IPS-18a (cell line): ENCODE measurements around the gene TUBGCP6.
A peak's percentile ranks its signal among the peaks of the same experiment; 100 is the strongest.

ENCODE experiments used
- H3K27ac ChIP-seq: one replicate; pipeline ENCODE4 v1.5.1; 2013; ENCODE audit warnings: low read length
- H3K27me3 ChIP-seq: one replicate; pipeline ENCODE4 v1.6.1; 2013; ENCODE audit warnings: mild to moderate bottlenecking, low read length; ENCODE audit not compliant: control insufficient read depth, insufficient read depth
- H3K36me3 ChIP-seq: one replicate; pipeline ENCODE4 v1.6.1; 2013; ENCODE audit warnings: low read depth, low read length; ENCODE audit not compliant: control insufficient read depth
- H3K4me1 ChIP-seq: one replicate; pipeline ENCODE4 v1.6.1; 2013; ENCODE audit warnings: low read depth, low read length; ENCODE audit not compliant: control insufficient read depth
- H3K4me3 ChIP-seq: one replicate; pipeline ENCODE4 v1.5.1; 2013; ENCODE audit warnings: low read length
- H3K9ac ChIP-seq: one replicate; pipeline ENCODE4 v1.6.1; 2013; ENCODE audit warnings: mild to moderate bottlenecking, low read length, moderate library complexity
- H3K9me3 ChIP-seq: one replicate; pipeline ENCODE4 v1.6.1; 2013; ENCODE audit warnings: low read depth, low read length; ENCODE audit not compliant: control insufficient read depth

The TUBGCP6 gene

GRCh38 chr22:50251477-50252081, 6.8 kb upstream of the TUBGCP6 start:
- H3K36me3 ChIP-seq = no peaks in the 10 kb centered on the region
- H3K4me1 ChIP-seq = peaks cover 4% of the 10 kb centered on the region
- H3K4me3 ChIP-seq = peak overlapping the region; percentile 82
- H3K9me3 ChIP-seq = no peaks in the 10 kb centered on the region
- H3K27ac ChIP-seq = no peak overlapping the region
- H3K27me3 ChIP-seq = no peaks in the 10 kb centered on the region
- H3K9ac ChIP-seq = peak overlapping the region; percentile 12

- peak within 1 kb of the TSS; percentile 59 for H3K9ac ChIP-seq
- H3K27ac ChIP-seq = no peak within 1 kb of the TSS
- H3K4me3 ChIP-seq = peak within 1 kb of the TSS; percentile 82
- H3K27me3 ChIP-seq = no peaks in the 10 kb centered on the region
- no peaks in the 10 kb centered on the region for H3K9me3 ChIP-seq
- H3K36me3 ChIP-seq = peaks cover 5% of the 10 kb centered on the region
- H3K4me1 ChIP-seq = peaks cover 4% of the 10 kb centered on the region
Observed at GRCh38 chr22:50250555-50251476, 6.0 kb upstream of the TUBGCP6 start, which contains the start of gene HDAC10. TSS of gene HDAC10 (minus strand) at chr22:50251265. CDS start at chr22:50251032, 233 bp downstream.

- H3K4me1 ChIP-seq = peaks cover 4% of the 10 kb centered on the region
- no peak overlapping the region for H3K27ac ChIP-seq
- H3K36me3 ChIP-seq = peaks cover 5% of the 10 kb centered on the region
- H3K27me3 ChIP-seq = no peaks in the 10 kb centered on the region
- H3K9me3 ChIP-seq = no peaks in the 10 kb centered on the region
- H3K9ac ChIP-seq = no peak overlapping the region
- peak overlapping the region; percentile 82 for H3K4me3 ChIP-seq
Observed at GRCh38 chr22:50250249-50250554, 5.4 kb upstream of the TUBGCP6 start.

- Histone ChIP-seq H3K4me3 (no peak overlapping the region), H3K9ac (no peak overlapping the region), H3K27ac (no peak overlapping the region)
Observed at GRCh38 chr22:50249341-50250248, 4.8 kb upstream of the TUBGCP6 start.

GRCh38 chr22:50248196-50249081, 3.6 kb upstream of the TUBGCP6 start:
- Histone ChIP-seq H3K9me3 (no peaks in the 10 kb centered on the region), H3K4me3 (no peak overlapping the region), H3K4me1 (peaks cover 6% of the 10 kb centered on the region), H3K9ac (no peak overlapping the region), H3K36me3 (peaks cover 5% of the 10 kb centered on the region), H3K27me3 (no peaks in the 10 kb centered on the region), H3K27ac (peak overlapping the region; percentile 51)

More at GRCh38 chr22:50249341-50250248, 4.8 kb upstream of the TUBGCP6 start:
- Histone ChIP-seq H3K27me3 (no peaks in the 10 kb centered on the region), H3K4me1 (peaks cover 4% of the 10 kb centered on the region), H3K36me3 (peaks cover 5% of the 10 kb centered on the region), H3K9me3 (no peaks in the 10 kb centered on the region)

GRCh38 chr22:50247748-50248147, 2.9 kb upstream of the TUBGCP6 start:
- Histone ChIP-seq H3K4me1 (peaks cover 6% of the 10 kb centered on the region), H3K36me3 (peaks cover 5% of the 10 kb centered on the region), H3K4me3 (no peak overlapping the region), H3K27ac (peak overlapping the region; percentile 51), H3K9ac (no peak overlapping the region), H3K9me3 (no peaks in the 10 kb centered on the region), H3K27me3 (no peaks in the 10 kb centered on the region)

- Histone ChIP-seq H3K4me3 (no peak overlapping the region), H3K4me1 (peaks cover 6% of the 10 kb centered on the region)
Observed at GRCh38 chr22:50246242-50247175, 1.7 kb upstream of the TUBGCP6 start.

GRCh38 chr22:50245214-50246072, 620 bp upstream of the TUBGCP6 start:
- H3K27ac ChIP-seq = no peak overlapping the region
- H3K27me3 ChIP-seq = no peaks in the 10 kb centered on the region
- H3K4me3 ChIP-seq = peak overlapping the region; percentile 97
- peak overlapping the region; percentile 2 for H3K9ac ChIP-seq
- H3K4me1 ChIP-seq = peaks cover 6% of the 10 kb centered on the region
- peaks cover 5% of the 10 kb centered on the region for H3K36me3 ChIP-seq
- no peaks in the 10 kb centered on the region for H3K9me3 ChIP-seq

More at GRCh38 chr22:50246242-50247175, 1.7 kb upstream of the TUBGCP6 start:
- Histone ChIP-seq H3K9me3 (no peaks in the 10 kb centered on the region), H3K27me3 (no peaks in the 10 kb centered on the region), H3K27ac (no peak overlapping the region), H3K36me3 (peaks cover 5% of the 10 kb centered on the region), H3K9ac (no peak overlapping the region)

- H3K9me3 ChIP-seq = no peaks in the 10 kb centered on the region
- peak overlapping the region; percentile 85 for H3K9ac ChIP-seq
- H3K27me3 ChIP-seq = no peaks in the 10 kb centered on the region
- peaks cover 6% of the 10 kb centered on the region for H3K4me1 ChIP-seq
- peaks cover 5% of the 10 kb centered on the region for H3K36me3 ChIP-seq
- no peak overlapping the region for H3K27ac ChIP-seq
- H3K4me3 ChIP-seq = peak overlapping the region; percentile 97
Observed at GRCh38 chr22:50243685-50244419, 971 bp downstream of the TUBGCP6 start.
